Astrocyte (in vitro differentiated cells and primary cell): ENCODE measurements around the gene TMEM89.

Source experiments
- CTCF ChIP-seq: IDR thresholded peaks from 2 replicates; pipeline ENCODE4 v1.5.1; 2011; ENCODE audit warnings: low read depth, mild to moderate bottlenecking, inconsistent platforms, low read length, moderate library complexity; ENCODE audit not compliant: insufficient read depth
- EZH2 ChIP-seq: IDR thresholded peaks from 2 replicates; pipeline ENCODE4 v1.6.1; 2012; ENCODE audit warnings: mild to moderate bottlenecking, low read length, inconsistent platforms; ENCODE audit not compliant: insufficient read depth

GRCh38 chr3:48660800-48661400, 39.3 kb upstream of the TMEM89 start:
- TF ChIP-seq CTCF (no peak), EZH2 (no peak)
